HG03095 (cell line): ENCODE data around the gene RASIP1.
"Not testable (repeated sequence)": the region's sequence is repeated elsewhere in the genome, so short reads cannot be mapped to it uniquely, and the experiment has no call there.

Experiments used
- ATAC-seq: cut with Tn5 transposase; IDR thresholded peaks from one replicate; pipeline ENCODE4 v1.9.1; 2021; ENCODE audit warnings: moderate library complexity; ENCODE audit not compliant: unreplicated experiment

Gene RASIP1

GRCh38 chr19:48740164-48740972, at the start of gene RASIP1:
Gene RASIP1, minus strand, starts transcription at chr19:48740610. Its CDS starts 328 bp downstream, at chr19:48740282.
- no peak for ATAC-seq

- ATAC-seq, result not testable (repeated sequence)
These were observed 46.9 kb upstream of the RASIP1 start for GRCh38 chr19:48787331-48787730.

DNA sequence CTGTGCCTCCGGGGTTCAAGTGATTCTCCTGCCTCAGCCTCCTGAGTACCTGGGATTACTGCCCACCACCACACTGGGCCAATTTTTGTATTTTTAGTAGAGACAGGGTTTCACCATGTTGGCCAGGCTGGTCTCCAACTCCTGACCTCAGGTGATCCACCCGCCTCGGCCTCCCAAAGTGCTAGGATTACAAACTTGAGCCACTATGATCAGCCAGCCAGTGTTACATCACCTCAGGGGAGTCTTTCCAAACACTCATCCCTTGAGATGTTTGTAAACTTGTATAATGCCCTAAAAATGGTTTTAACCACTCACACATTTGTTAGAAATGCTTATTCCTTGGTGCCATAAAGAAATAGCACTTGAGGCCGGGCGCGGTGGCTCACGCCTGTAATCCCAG, 46.0 kb upstream of the RASIP1 start:
- ATAC-seq, result not testable (repeated sequence)

DNA sequence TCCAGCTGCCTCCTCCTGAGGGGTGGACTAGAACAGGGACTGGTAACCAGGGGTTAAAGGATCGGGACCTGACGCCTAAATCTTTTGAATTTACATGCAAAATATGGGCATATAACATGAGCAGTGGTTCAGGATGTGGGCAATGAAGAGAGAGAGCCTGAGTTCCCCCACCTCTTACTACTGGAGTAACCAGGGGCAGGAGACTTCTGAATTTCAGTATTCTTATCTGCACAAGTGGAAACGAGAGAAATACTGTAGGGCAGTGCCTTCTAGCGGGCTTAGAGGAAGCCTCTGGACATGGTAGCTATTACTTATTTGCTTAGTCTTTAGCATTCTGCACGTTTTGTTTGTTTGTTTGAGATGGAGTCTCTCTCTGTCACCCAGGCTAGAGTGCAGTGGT, 44.1 kb upstream of the RASIP1 start:
- no peak for ATAC-seq

DNA sequence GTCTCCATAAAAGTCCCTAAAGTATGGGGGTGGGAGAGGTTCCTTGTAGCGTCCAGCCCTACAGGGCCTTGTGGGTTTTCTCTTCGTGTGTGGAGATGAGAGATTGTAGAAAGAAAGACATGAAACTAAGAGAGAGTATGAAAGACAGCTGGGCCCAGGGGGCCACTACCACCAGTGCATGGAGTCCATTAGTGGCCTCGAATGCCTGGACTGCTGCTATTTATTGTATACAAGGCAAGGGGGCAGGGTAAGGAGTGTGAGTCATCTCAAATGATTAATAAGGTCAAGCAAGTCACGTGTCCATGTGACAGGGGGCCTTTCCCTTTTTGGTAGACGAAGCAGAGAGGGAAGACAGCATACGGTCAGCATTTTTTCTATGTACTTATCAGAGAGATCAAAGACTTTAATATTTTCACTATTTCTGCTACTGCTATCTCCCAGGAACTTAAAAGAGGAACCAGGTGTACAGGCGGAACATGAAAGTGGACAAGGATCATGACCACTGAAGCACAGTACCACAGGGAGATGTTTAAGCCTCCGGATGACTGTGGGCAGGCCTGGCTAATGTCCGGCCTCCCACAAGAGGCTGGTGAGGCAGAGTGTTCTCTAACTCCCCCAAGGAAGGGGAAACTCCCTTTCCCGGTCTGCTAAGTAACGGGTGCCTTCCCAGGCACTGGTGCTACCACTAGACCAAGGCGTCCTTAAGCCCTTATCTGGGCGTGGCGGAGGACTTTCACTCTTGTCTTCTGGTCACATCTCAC, 40.4 kb upstream of the RASIP1 start:
- ATAC-seq, result no peak

DNA sequence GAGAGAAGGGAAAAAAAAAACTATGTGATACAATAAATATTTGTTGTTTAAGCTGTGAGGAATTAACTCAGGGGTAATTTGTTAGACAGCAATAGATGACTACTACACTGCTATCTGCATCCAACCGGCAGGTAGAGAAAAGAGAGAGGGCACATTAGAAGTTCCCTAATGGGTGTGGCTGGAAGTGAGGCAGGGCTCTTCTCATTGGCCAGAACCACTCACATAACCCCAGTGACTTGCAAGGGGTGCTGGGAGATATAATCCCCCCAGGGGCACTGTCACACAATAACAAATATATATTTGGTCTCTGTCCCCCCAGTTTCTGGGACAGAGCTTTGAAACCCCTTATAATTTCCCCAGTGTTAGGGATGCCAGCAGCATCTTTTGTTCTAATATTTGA, 39.2 kb upstream of the RASIP1 start:
- ATAC-seq, result no peak

DNA sequence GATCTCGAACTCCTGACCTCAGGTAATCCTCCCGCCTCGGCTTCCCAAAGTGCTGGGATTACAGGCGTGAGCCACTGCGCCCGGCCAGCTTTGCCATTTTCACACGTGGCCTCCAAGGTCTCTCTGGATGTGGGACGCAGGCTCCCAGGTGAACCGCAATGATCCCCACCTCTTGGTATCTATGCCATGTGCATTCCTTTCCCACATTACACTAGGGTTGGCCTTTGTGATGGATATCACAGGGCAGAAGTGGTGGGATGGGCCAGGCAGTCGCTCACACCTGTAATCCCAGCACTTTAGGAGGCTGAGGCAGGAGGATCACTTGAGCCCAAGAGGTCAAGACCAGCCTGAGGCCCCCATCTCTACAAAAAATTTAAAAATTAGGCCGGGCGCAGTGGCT, 37.3 kb upstream of the RASIP1 start:
- ATAC-seq, result no peak

DNA sequence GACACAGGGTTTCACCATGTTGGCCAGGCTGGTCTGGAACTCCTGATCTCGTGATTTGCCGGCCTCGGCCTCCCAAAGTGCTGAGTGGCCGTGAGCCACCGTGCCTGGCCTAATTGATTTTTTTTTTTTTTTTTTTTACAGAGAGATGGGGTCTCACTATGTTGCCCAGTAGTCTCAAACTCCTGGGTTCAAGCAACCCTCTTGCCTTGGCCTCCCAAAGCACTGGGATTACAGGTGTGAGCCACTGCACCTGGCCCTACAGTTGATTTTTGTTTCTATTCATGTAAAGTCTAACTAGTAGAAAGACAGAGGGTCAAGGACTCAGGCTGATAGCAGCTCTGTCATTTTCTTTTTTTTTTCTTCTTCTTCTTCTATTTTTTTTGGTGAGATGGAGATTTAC, 36.7 kb upstream of the RASIP1 start:
- ATAC-seq, result no peak

- no peak for ATAC-seq
These were observed 32.1 kb upstream of the RASIP1 start for GRCh38 chr19:48772503-48772953.

- ATAC-seq, result no peak
These were observed 30.5 kb upstream of the RASIP1 start for GRCh38 chr19:48770734-48771472.

DNA sequence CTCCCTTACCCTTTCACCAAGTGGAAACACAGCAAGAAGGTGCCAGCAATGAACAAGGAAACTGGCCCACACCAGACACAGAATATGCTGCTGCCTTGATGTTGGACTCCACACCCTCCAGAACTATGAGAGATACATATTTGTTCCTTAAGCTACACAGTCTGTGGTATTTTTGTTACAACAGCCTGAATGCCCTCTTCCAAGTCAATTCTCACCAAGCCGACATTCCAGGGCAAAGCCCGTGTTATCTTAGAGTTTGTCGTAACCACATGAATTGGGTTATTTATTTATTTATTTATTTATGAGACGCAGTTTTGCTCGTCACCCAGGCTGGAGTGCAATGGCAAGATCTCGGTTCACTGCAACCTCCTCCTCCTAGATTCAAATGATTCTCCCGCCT, 29.9 kb upstream of the RASIP1 start:
- no peak for ATAC-seq

DNA sequence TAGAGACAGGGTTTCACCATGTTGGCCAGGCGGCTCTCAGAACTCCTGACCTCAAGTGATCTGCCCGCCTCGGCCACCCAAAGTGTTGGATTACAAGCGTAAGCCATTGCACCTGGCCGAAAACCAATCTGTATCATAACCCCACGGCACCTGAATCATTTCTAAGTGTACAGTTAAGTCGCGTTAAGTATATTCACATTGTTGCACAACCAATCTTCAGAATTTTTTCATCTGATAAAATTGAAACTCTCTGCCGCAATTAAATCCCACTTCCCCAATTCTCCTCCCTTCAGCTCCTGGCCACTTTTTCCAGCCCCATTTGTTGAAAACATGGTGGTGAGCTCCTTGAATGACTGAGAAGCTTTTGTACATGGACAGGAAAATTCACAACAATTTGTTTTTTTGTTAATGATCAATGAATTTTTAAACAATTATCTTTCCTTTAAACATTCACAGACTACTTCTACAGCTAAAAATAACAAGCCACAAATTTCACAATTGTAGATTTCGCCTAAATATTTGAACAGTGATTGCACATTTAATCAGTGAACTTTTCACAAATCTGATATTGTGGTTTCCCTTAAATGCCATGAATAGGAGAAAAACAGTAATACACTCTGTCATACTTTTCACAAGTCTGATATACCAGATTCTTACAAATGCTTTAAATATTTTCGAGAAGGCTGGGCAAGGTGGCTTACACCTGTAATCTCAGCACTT, 28.7 kb upstream of the RASIP1 start:
- no peak for ATAC-seq

DNA sequence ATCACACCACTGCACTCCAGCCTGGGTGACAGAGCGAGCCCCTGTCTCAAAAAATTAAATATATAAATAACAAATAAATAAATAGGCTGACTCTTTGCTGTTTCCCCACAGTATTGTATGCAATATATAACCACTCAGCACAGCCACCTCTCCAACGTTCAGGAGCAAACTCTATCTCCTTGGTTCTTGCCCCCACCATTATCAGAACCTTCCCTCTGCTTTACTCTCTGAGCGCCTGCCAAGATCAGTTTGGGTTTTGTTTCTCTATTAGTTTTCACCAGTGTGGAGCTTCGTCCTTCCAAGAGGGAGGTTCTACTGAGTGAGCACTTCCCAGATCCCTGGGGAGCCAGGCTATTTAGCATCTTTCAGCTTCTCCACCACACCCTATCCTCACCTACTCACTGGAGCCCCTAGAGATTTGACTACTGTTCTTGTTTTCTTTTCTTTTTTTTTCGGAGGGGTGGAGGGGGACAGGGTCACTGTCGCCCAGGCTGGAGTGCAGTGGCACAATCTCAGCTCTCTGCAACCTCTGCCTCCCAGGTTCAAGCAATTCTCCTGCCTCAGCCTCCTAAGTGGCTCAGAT, 27.9 kb upstream of the RASIP1 start:
- ATAC-seq, result not testable (repeated sequence)

DNA sequence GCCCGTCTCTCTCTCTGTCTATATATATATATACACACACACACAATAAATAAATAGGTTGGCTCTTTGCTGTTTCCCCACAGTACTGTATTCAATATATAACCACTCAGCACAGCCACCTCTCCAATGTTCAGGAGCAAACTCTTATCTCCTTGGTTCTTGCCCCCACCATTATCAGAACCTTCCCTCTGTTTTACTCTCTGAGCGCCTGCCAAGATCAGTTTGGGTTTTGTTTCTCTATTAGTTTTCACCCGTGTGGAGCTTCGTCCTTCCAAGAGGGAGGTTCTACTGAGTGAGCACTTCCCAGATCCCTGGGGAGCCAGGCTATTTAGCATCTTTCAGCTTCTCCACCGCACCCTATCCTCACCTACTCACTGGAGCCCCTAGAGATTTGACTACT, 25.4 kb upstream of the RASIP1 start:
- ATAC-seq, result not testable (repeated sequence)

- ATAC-seq, result no peak
These were observed 20.2 kb upstream of the RASIP1 start for GRCh38 chr19:48760504-48761205.

DNA sequence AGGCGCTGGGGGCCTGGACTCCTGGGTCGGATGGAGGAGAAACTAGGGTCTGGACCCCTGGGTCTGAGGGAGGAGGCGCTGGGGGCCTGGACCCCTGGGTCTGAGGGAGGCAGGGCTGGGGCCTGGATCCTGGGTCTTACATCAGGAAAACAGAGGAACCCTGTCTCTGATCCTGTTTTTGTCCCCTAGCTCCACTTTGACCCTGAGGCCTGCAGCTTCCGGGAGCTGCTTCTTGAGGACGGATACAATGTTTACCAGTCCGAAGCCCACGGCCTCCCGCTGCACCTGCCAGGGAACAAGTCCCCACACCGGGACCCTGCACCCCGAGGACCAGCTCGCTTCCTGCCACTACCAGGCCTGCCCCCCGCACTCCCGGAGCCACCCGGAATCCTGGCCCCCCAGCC, 17.3 kb upstream of the RASIP1 start:
- no peak for ATAC-seq

DNA sequence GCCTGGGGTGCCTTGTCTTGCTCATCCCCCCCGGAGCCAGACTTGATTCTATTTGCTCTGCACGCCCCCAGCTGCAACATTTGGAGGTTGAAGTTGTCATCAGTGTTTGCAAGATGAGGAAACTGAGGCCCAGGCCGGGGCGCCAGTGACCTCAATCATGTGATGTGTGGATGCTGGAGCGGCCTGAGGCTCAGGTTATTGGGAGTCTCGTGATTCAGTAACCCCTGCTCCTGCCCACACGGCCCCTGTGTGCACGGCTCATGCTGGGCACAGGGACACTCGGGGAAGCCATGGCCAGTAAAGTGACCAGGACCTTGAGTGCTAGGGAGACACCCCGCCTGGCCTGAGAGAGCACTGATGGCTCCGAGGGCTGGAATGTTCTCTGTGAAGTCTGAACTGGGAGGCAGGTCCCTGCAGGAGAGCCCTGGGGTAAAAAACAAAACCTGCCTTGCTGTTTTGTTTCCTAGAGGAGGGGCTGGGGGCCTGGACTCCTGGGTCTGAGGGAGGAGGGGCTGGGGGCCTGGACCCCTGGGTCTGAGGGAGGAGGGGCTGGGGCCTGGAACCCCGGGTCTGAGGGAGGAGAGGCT, 16.8 kb upstream of the RASIP1 start:
- no peak for ATAC-seq

GRCh38 chr19:48756686-48757085, 16.3 kb upstream of the RASIP1 start:
- no peak for ATAC-seq

DNA sequence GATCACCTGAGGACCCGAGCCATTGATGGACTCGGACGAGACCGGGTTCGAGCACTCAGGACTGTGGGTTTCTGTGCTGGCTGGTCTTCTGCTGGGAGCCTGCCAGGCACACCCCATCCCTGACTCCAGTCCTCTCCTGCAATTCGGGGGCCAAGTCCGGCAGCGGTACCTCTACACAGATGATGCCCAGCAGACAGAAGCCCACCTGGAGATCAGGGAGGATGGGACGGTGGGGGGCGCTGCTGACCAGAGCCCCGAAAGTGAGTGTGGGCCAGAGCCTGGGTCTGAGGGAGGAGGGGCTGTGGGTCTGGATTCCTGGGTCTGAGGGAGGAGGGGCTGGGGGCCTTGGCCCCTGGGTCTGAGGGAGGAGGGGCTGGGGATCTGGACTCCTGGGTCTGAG, 15.8 kb upstream of the RASIP1 start:
- ATAC-seq, result no peak
